ENCODE results near the gene LHFPL3. TPM values are rescaled to one million over a fixed set of nuclear protein-coding genes. Genes with fewer than 3 reads are reported as not detected.

The LHFPL3 gene
- total and polyA plus RNA-seq, 2 of the 13 experiments (the other 11 are each of a cell fraction or from before 2014, with no cell fraction given), result not detected

DNA sequence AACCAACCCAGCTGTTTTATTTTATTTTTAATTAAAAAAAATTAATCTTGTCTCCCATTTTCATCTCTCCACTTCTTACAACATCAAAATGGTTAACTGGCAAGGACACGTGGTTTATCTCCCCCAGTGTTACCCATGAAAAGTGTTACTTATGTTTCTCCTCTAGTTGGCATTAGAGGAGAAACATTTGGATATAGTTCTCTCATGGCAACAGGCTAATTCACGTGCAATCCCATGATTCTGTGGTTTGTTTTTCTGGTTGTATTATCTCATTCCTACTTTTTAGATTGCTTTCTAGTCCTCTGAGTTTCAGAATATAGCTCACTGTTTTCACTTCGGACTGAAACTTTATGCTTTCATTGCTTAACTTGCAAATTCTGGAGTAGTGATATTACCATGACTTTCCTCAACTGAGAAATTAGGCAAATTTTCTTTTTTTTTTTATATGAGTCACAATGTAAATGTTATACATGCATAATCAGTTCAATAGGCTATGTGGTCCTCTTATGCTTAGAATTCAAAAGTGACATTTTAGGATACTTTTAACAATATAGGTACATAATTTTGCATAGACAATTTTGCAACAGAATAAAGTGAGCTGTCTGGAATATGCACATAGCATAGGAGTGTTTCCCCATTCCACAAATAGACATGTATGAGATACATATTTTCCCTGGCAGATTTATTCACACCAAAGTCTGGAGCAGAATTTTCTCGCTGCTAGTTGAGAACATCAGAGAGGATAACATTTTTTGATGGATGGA, 43.0 kb downstream of the LHFPL3 start (continued):
- TF ChIP-seq, protein P1, sequence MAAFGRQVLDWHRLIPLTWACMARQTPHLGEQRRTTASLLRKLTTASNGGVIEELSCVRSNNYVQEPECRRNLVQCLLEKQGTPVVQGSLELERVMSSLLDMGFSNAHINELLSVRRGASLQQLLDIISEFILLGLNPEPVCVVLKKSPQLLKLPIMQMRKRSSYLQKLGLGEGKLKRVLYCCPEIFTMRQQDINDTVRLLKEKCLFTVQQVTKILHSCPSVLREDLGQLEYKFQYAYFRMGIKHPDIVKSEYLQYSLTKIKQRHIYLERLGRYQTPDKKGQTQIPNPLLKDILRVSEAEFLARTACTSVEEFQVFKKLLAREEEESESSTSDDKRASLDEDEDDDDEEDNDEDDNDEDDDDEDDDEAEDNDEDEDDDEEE (CRISPR knock-in tag; IDR thresholded peaks at IDR 0.05), result no peak
- TF ChIP-seq ZNF331 (CRISPR knock-in tag; IDR thresholded peaks at IDR 0.05), result no peak
- TF ChIP-seq, protein P2, sequence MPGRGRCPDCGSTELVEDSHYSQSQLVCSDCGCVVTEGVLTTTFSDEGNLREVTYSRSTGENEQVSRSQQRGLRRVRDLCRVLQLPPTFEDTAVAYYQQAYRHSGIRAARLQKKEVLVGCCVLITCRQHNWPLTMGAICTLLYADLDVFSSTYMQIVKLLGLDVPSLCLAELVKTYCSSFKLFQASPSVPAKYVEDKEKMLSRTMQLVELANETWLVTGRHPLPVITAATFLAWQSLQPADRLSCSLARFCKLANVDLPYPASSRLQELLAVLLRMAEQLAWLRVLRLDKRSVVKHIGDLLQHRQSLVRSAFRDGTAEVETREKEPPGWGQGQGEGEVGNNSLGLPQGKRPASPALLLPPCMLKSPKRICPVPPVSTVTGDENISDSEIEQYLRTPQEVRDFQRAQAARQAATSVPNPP (CRISPR knock-in tag; IDR thresholded peaks at IDR 0.05), result no peak

DNA sequence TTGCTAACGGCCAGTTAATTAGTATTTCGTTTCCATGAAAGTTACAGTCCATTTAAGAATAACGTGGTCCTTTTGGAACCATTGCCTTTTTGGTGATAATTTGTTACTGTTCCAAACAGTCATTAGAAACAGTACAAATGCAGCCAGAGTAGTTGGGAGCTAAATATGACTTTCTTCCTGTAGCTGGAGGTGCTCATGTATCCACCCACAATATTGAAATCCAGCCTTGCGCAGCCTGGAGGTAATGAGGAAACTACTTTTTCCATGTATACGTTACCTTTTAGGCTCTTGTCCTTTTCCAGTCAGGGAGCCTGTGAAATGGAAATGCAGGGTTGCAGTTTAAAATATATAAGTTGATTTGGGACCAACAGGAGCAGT, 43.6 kb downstream of the LHFPL3 start:
- H3K9me3 ChIP-seq (ENCODE audit: low read length), result no peaks in the 10 kb centered on the region
- ChIA-PET CTCF (ENCODE audit: low intra/inter-chr PET ratio, low total read pairs) (no interaction called here), POLR2A (no interaction called here)
- H3K36me3 ChIP-seq (replicated peaks in 1 of 2; ENCODE audit: control insufficient read depth in 1 of 2, insufficient read depth in 2 of 2, low read length in 2 of 2), result no peaks in the 10 kb centered on the region
- BruUV-seq (replicated peaks), result no TSS peak
- WGBS (ENCODE audit: low lambda C conversion rate), result 24% methylated on average over 5 of the region's 5 CpGs
- no peak overlapping the region for H3K4me2 ChIP-seq (ENCODE audit: low read depth, low read length)
- ATAC-seq (no peak), DNase-seq (ENCODE audit: low spot score) (no peak), FAIRE-seq (no peak)
- H3K4me1 ChIP-seq (ENCODE audit: insufficient read depth, low read length), result no peaks in the 10 kb centered on the region
- no peaks in the 10 kb centered on the region for H4K20me1 ChIP-seq (ENCODE audit: insufficient read depth, low read length)
- intact Hi-C loops (cut with micrococcal nuclease; ENCODE audit: unreplicated experiment) (no loop called here), in situ Hi-C loops (cut with HindIII; ENCODE audit: extremely low pct_ligation_motif_present, low pct_unique_long_range_greater_than_20kb) (no loop called here)
- no peaks in the 10 kb centered on the region for H3K79me2 ChIP-seq (ENCODE audit: insufficient read depth, low read length)
- no peak overlapping the region for H2AFZ ChIP-seq (ENCODE audit: low read length)
- H3K27ac ChIP-seq (ENCODE audit: extremely low read length, insufficient read depth, low read length), result no peak overlapping the region
- no peak overlapping the region for H3K9ac ChIP-seq (ENCODE audit: insufficient read depth, low read depth, low read length)
- H3K4me3 ChIP-seq (replicated peaks in 1 of 3; ENCODE audit: insufficient read depth in 1 of 3, low read depth in 2 of 3, low read length in 3 of 3), result no peak overlapping the region
- H3K27me3 ChIP-seq (ENCODE audit: control insufficient read depth in 1 of 2, insufficient read depth in 2 of 2, low read length in 2 of 2), result peaks cover 0 to 4% of the 10 kb centered on the region in 2 experiments; a peak in 2 of 5 replicates
- TF ChIP-seq, protein P3, sequence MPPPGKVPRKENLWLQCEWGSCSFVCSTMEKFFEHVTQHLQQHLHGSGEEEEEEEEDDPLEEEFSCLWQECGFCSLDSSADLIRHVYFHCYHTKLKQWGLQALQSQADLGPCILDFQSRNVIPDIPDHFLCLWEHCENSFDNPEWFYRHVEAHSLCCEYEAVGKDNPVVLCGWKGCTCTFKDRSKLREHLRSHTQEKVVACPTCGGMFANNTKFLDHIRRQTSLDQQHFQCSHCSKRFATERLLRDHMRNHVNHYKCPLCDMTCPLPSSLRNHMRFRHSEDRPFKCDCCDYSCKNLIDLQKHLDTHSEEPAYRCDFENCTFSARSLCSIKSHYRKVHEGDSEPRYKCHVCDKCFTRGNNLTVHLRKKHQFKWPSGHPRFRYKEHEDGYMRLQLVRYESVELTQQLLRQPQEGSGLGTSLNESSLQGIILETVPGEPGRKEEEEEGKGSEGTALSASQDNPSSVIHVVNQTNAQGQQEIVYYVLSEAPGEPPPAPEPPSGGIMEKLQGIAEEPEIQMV (CRISPR knock-in tag; IDR thresholded peaks at IDR 0.05; ENCODE audit: low read depth), result no peak
- no peak for TF ChIP-seq KDM6A (CRISPR knock-in tag; IDR thresholded peaks at IDR 0.05; ENCODE audit: low read depth)
- no peak for TF ChIP-seq ZNF773 (CRISPR knock-in tag; IDR thresholded peaks at IDR 0.05; ENCODE audit: borderline replicate concordance)
- no peak for TF ChIP-seq SP140L (CRISPR knock-in tag; IDR thresholded peaks at IDR 0.05; ENCODE audit: borderline replicate concordance)
- TF ChIP-seq, protein P4, sequence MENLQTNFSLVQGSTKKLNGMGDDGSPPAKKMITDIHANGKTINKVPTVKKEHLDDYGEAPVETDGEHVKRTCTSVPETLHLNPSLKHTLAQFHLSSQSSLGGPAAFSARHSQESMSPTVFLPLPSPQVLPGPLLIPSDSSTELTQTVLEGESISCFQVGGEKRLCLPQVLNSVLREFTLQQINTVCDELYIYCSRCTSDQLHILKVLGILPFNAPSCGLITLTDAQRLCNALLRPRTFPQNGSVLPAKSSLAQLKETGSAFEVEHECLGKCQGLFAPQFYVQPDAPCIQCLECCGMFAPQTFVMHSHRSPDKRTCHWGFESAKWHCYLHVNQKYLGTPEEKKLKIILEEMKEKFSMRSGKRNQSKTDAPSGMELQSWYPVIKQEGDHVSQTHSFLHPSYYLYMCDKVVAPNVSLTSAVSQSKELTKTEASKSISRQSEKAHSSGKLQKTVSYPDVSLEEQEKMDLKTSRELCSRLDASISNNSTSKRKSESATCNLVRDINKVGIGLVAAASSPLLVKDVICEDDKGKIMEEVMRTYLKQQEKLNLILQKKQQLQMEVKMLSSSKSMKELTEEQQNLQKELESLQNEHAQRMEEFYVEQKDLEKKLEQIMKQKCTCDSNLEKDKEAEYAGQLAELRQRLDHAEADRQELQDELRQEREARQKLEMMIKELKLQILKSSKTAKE (CRISPR knock-in tag; IDR thresholded peaks at IDR 0.05; ENCODE audit: borderline replicate concordance), result no peak
- TF ChIP-seq MIXL1 (CRISPR knock-in tag; IDR thresholded peaks at IDR 0.05), result no peak
- TF ChIP-seq, protein P5, sequence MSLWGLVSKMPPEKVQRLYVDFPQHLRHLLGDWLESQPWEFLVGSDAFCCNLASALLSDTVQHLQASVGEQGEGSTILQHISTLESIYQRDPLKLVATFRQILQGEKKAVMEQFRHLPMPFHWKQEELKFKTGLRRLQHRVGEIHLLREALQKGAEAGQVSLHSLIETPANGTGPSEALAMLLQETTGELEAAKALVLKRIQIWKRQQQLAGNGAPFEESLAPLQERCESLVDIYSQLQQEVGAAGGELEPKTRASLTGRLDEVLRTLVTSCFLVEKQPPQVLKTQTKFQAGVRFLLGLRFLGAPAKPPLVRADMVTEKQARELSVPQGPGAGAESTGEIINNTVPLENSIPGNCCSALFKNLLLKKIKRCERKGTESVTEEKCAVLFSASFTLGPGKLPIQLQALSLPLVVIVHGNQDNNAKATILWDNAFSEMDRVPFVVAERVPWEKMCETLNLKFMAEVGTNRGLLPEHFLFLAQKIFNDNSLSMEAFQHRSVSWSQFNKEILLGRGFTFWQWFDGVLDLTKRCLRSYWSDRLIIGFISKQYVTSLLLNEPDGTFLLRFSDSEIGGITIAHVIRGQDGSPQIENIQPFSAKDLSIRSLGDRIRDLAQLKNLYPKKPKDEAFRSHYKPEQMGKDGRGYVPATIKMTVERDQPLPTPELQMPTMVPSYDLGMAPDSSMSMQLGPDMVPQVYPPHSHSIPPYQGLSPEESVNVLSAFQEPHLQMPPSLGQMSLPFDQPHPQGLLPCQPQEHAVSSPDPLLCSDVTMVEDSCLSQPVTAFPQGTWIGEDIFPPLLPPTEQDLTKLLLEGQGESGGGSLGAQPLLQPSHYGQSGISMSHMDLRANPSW (CRISPR knock-in tag; IDR thresholded peaks at IDR 0.05; ENCODE audit: borderline replicate concordance), result no peak
- no peak for TF ChIP-seq ATF7 (IDR thresholded peaks at IDR 0.05)
- TF ChIP-seq ATF7 (CRISPR knock-in tag; IDR thresholded peaks at IDR 0.05), result no peak
- TF ChIP-seq ADNP (CRISPR knock-in tag; IDR thresholded peaks at IDR 0.05), result no peak
- TF ChIP-seq ZSCAN22 (CRISPR knock-in tag; IDR thresholded peaks at IDR 0.05), result no peak
- no peak for TF ChIP-seq KDM2A (CRISPR knock-in tag; IDR thresholded peaks at IDR 0.05; ENCODE audit: borderline replicate concordance, low read depth)
